NCI-H446 treated with DMSO at 0.1 percent for 48 hours (cell line): Measurements from ENCODE around the gene PTPN1.
"Not testable (repeated sequence)": the region's sequence is repeated elsewhere in the genome, so short reads cannot be mapped to it uniquely, and the experiment has no call there.

Experiments used
- DNase-seq: peaks from one replicate; lab custom pipeline; 2025; lab: John Stamatoyannopoulos, UW

PTPN1 gene

DNA sequence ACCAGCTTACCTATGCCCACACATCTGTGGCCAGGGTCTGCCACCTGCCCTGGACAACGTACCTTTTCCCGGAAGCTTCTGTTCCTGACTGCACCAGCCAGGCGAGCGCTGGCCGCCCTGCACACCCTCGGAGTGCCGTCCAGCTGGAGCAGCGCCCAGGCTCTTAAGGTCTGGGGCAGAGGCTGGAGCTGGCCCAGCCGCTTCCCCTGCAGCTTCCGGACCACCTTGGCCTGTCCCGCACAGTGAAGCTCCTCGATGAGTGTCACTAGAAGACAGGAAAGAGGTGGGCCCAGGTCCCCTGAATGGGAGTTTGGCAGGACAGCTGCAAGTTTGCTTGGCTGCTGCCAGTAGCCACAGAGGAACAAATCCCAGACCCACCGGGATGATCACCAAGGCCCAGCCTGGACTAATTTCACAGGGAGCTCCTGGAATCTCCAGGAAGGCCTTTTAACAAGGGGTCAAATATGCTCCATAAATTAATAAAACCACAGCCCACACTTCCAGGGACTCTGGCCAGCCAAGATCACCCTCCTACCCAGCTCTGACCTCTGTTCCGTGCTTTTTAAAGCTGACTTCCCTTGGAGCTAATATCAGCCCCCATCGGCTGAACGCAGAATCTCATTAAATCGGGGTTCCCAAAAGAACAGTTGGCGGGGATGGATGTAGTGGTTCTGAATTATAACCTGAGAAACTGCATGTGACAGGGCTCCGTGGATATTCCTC is 82.3 kb downstream of the PTPN1 start:
- DNase-seq = no peak

DNA sequence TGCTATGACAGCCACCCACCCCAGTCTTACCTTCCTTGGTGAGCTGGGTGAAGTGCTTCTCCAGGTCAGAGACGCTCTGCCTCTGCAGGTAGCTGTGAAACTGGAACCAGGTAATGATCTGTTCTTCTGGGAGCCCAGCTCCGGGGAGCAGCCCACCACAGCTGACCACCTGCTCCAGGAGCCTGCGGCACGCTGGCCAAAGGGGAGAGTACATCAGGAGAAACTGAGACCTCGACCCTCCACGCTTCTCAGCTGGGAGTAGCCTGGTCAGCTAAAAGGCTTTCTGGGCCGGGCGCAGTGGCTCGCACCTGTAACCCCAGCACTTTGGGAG is 82.8 kb downstream of the PTPN1 start:
- DNase-seq = no peak

DNA sequence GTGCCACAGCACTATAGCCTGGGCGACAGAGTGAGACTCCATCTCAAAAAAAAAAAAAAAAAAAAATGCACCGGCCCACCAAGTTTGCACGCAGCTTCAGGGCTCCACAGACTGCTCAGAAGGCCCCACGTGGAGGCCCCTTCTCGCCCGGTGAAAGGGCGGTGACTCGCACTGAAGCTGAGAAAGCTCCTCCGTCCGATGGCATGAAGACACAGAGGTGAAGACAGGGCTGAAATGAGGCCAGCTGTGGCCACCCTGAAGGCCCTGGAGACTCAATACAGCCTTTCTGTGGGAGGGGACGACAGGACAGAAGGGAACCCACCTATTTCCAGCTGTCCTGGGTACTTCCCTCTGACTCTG is 84.0 kb downstream of the PTPN1 start:
- DNase-seq = no peak

DNA sequence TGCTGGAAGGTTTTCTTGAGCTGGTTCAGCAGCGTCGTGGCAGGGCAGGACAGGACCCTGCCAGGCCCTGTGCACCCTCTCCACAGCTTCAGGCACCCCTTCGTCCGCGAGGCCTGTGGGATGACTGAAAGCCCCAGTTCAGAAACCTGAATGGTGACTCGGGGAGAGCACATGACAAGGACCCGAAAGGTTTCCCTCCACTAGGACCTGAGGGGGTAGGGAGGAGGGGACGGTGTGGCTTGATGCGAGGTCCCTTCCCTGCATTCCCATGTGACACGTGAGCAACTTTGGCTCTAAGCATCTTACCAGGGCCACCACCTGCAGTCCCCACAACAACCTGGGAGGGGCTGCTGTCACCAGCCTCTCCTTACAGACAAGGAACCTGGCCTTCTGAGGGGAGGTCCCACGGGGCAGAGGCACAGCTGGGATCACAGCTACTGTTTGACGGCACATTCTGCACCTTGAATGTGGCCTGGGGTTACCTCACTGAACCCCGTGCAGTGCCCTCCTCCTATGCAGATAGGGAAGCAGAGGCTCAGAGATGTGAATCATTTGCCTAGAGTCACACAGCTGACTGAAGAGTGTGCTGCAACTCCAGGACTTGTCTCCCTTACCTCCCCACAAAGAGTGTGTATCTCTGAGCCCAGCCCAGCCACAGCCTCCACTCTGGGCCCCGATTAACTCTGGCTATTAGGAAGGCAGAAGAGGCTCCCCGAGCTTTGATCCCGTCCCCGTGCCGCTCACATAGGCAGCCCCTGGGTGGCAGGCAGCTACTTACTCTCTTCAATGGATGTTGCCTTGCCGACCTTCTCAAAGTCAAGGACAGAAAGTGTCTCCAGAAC is 84.6 kb downstream of the PTPN1 start:
- no peak for DNase-seq

DNA sequence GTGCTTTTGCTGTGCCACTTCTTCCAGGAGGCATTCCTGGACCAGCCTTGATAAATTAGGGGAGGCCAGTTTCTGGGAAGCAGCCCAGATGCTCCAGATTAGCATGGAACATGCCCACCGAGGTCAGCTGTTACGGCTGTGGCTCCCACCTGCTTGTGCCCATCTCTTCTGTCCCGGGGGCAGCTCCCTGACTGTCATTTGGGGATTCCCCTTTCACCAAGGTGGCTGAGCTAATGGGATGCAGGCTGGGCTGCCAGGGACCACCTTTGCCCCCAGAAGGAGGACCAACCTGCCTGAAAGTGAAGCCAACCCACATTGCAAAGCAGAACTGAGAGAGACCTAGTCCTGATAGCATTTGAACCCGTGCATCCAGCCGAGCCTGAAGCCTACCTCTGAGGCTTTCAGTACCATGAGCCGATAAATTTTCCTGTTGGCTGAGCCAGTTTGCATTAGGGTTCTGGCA is 85.3 kb downstream of the PTPN1 start:
- DNase-seq = no peak

DNA sequence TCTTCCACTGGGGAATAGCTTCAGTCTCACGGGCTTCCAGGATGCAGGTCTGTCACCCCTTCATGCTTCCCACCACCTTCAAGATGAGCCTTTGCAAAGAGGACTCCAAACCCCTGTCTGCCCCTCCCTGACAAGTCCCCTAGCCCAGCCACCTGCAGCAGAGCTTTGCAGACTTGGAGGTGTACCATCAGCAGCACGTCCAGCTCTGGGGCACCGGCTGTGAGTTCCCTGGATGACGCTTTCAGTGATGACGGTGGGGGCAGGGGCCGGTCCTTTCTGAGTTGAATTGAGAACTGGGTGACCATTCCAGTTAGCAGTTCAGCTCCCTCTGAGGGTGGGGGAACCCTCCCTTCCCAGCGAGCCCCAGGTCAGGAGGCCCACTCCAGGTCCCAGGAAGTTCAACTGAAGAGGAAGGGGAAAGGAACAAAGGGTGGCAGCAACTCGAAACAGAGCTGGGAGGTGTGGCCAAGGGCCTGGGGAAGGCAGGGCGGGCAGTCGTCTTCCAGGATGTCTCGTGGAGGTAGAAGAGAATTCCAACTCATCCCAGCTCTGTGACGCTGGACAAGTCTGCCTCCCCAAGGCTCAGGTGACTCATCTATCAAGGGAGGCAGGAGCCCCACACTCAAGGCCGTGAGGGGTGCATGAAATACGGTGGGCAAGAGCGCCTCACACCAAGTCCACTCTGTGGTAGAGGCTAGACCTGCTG is 86.0 kb downstream of the PTPN1 start:
- DNase-seq = no peak

DNA sequence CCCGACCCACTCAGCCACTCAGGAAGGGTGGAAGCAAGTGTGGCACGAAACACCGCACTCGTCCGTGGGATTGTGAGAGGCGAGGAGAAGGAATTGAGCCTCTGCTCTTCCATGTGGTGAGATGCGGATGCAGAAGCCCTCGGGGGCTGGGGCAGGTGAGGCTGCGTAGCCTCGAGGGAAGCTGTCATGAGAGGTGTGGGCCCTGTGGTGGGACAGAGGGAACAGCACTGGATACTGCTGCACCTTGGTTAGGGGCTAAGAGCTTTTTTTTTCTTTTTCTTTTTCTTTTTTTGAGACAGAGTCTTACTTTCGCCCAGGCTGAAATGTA is 86.5 kb downstream of the PTPN1 start:
- DNase-seq = no peak

DNA sequence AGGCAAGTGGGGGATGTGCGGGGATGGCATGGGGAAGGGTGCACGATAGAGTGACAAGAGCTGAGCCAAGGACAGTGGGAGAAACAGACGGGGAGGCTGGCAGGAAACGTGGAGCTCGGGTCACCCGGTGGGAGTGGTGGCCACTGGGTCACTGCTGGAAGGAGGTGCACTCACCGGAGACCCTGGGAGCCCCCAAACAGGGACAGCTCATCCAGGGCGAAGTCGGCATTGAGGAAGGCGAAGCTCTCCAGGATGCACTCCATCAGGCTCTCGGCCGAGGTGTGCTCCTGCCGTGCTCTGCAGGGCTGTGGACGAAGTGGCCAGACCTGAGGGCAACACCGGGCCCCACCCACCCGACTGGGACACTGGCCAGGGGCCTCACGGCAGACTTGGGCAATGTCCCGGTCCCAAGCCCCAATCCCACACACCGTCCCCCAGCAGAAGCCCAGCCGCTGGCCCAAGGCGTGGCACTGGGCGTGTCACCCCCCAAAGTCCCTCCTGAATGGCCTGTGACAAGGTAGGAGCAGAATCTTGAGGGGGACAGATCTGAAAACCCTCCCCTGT is 87.3 kb downstream of the PTPN1 start:
- no peak for DNase-seq

DNA sequence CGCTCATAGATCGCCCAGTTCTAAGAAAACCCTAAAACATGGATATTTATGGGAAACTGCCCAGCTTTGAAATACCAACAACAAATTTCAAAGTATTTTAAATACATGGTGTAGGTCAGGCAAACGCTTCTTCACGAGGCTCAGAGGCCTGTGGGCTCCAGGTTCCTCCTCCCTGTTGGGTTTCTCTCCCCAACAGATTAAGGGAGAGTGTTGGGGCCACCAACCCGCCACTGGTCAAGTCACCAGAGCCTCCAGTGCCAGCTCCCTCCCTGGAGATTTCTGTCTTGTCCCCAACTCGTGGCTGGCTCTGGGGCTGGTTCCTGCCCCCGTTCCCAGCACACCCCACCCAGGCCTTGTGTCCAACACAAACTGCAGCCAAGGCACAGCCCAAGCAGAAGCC is 87.9 kb downstream of the PTPN1 start:
- no peak for DNase-seq

DNA sequence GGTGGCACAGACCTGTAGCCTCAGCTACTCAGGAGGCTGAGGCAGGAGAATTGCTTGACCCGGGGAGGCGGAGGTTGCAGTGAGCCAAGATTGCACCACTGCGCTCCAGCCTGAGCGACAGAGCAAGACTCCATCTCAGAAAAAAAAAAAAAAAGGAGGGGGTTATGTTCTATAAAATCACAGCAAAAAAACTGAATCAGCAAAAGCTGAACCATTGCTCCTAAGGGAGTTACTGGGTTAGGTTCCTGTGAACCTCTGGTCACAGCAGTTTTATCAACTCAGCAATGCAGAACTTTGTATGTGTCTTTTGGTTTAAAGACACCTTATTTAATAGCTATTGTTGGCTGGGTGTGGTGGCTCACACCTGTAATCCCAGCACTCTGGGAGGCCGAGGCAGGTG is 88.6 kb downstream of the PTPN1 start:
- DNase-seq = not testable (repeated sequence)

DNA sequence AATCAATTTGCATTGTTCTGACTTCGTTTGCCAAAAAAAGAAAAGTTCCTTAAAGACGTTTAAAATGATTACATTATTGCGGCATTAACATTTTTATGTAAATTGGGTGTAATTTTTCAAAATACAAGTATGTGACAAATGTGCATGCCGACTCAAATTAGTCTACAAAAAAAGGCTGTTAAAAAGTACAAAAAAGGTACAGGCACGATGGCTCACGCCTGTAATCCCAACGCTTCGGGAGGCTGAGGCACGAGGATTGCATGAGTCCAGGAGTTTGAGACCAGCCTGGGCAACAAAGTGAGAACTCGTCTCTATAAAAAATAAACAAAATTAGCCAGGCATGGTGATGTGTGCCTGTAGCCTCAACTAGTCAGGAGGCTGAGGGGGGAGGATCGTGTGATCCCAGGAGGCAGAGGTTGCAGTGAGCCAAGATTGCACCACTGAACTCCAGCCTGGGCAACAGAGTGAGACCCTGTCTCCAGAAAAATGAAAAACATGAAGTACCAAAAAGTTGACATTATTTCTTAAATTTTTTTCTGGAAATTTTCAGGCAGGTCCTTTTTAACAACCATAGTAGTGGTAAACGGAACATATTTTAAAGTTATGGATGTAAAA is 90.2 kb downstream of the PTPN1 start:
- no peak for DNase-seq

DNA sequence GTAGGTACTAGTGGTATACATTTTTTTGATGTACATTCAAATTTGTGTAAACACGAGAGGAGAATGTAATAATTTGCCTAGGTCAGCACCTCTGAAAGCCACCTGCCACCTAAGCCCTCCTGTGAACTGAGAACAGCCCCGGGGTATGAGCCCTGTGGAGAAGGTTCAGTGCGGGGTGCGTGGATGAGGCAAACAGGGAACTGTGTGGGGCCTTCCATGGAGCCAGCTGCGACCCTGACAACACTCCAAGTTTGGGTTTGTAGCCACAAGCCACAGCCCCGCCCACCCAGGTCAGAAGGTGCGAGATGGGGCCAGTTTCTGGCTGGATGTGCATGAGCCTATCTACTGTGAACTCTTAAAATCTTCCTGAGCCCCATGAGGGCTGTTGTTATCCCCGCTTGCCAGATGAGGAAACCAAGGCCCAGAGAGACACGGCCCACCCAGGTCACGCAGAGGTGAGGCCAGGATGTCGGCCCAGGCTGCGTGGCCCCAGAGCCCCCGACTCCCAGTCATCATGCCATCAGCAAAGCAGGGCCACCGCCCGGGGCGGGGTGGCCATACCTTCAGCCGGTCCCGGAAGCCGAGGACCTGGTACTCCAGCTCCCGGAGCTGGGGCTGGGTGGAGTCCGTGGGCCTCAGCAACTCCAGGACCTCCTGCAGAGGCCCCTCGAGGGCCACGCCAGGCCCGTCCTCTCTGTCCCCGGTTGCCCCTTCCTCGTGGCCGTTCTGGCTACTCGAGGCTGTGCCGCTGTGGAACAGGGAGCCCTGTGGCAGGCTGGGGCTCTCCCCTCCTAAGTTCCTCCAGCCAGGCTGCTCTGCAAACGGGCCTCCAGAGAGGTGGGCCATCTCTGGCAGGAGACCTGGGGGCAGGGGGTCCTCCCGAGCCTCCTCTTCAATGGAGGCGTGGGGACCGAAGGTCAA is 91.6 kb downstream of the PTPN1 start:
- DNase-seq = no peak

DNA sequence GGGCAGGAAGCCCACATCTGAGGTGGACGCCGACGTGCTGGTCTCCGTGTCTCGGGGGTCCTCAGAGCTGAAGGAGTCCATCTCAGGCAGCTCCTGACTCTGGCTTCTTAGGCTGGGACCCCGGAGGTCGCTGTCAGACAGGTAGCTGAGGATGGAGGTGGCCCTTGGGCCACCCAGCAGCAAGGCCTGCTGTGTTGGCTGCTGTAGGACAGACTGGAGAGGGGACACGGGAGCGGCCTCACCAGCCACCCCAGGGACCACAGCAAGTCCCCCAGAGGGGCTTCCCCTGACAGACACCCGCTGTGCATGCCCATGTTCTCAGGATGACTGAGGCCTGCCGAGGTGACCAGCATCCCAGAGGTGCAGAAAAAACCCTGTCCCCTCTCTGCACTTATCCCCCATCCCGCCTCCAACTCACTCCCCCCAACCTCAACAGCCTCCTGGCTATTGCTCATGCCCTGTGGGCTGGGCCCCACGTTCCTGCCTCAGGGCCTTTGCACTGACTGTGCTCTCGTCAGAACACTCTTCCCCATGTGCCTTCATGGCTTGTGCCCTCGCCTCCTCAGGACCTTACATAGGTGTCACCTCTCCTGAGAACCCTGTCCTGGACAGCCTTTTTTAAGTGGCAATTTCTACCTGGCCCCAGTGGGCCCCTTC is 92.4 kb downstream of the PTPN1 start:
- DNase-seq = no peak

DNA sequence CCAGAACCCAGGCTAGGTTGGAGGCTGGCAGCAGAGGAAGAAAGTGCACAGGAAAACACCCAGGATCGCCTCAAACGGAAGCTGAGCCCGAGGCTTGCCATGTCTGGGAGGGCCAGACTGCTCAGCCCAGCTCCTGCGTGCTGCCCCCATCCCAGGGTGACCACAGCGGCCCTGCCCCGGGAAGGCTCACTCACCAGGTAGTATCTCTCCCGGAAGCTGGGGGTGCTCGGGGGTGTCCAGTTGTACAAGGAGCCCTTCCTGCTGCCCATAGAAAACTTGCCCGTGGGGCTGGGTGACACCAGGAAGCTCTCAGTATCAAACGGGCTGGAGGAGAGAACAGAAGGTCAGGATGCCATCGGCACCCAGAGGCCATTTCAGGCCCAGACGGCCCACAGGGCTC is 94.3 kb downstream of the PTPN1 start:
- DNase-seq = no peak

DNA sequence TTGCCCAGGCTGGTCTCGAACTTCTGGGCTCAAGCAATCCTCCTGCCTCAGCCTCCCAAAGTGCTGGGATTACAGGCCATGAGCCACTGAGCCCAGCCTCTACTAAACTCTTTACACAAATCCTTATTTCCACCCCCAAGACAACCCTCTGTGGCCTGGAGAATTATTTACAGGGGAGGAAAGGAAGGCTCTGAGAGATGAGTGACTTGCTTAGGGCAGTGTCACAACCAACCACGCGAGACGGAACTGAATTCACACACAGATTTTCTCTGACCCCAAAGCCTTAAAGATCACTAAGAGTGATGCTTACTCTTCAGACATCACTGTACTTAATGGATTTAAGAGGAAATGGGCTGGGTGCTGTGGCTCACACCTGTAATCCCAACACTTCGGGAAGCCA is 95.0 kb downstream of the PTPN1 start:
- DNase-seq = no peak

DNA sequence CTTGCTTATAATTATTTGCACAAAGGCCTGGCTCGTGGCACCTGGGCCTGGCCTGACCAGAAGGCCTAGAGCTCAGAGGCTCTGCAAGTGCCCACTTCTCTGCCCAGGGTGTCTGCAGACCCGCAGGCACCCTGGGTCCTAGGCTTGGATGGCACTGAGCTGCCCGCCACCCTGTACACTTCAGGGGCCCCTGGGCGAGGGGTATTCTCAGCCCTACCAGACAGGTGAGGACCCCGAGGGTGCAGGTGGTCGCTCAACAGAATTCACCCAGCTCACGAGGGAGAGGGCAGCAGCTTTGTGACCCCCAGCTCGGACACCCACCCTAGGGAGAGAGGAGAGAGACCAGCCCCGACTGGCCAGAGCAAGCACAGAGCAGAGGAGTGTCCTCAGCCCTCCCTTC is 97.3 kb downstream of the PTPN1 start:
- DNase-seq = no peak

DNA sequence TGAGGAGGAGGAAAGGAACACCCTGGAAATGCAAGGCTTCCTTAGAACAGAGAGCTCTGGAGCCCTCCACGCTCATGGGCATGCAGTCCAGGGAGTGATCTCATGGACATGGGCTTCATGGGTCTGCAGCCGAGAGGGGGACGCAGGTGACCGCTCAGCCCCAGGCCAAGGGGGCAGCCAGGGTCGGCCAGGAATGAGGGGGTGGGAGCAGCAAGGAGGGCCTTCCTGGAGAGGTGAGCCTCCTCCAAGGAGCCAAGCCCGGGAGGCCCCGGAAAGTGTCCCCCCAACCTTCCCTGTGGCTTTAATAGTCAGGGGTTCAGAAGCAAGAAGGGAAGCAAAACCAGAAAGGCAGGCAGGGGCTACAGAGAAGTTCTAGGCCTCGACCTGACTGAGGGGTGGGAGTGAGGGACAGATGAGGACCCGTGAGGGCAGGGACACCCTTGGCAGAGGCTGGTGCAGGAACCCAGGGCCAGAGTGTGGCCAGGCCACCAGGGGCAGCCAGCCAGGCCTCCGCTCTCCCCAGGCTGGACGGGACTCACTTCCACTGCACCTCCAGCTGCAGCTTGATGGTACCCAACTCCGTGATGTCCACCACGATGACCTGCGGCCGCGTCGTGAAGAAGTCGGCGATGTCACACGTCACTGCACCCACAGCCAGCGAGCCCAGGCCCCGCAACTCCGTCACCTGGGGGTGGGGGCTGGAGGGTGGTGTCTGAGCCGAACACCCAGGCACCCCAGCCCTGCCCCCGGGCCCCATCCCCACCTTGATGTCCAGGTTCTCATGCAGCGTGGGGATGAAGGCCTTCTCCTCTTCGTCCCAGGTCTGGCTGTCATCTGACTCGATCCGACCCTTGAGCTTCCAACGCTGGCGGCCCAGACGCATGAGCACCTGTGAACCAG is 97.9 kb downstream of the PTPN1 start:
- no peak for DNase-seq

DNA sequence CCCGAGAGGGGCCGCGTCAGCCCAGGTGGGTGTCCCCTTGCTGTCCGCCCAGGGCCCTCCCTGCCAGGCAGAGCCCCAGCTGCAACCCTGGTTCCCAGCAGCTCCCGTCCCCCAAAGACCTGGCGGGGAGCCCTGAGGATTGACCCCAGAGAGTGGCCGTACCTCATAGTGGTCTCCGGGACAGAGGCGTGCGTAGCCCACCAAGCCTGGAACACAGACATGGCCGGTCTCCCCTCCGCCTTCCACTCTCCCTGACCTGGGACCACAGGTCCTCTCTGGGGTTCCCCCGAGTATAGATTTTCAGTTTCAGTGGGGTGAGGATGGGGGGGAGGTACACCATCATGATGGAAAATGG is 98.5 kb downstream of the PTPN1 start:
- DNase-seq = no peak

DNA sequence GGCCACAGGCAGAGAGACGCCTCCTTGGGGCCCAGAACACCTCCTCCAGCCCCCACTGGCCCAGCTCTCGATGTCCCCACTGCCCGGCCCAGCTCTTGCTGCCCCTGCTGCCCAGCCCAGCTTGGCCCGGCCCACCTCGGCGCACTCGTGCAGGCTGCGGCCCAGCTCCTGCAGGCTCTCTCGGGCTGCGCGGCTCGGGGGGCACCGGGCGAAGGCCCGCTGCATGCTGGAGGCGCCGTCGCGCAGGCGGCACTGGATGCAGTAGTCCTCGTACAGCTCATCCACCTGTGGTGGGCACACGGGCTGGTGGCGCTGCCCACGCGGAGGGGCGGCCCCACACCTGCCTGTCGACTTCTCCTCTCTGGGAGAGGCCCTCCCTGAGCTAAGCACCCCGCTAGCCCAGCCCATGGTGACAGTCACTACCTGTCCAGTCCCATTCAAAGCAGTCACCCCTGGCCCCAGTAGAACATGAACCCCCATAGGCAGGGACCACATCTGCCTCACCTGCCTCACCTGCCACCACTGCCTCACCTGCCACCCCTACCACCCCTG is 99.3 kb downstream of the PTPN1 start:
- DNase-seq = no peak
